Endothelial cell (in vitro differentiated cells): ENCODE results near the gene KRT6C. TPM values are rescaled to one million over a fixed set of nuclear protein-coding genes. Genes with fewer than 3 reads are reported as not detected.

Source experiments
- DNase-seq: peaks from one replicate; pipeline ENCODE4 v3.0.0; 2021; ENCODE audit warnings: low spot score
- H3K27ac Mint-ChIP-seq: one replicate; pipeline ENCODE4 v1.8.0; 2021; ENCODE audit warnings: mixed read lengths, inconsistent platforms; ENCODE audit not compliant: unreplicated experiment
- H3K27me3 Mint-ChIP-seq: one replicate; pipeline ENCODE4 v1.8.0; 2021; ENCODE audit warnings: mild to moderate bottlenecking, moderate library complexity, mixed read lengths, inconsistent platforms; ENCODE audit not compliant: unreplicated experiment
- H3K36me3 Mint-ChIP-seq: one replicate; pipeline ENCODE4 v1.8.0; 2021; ENCODE audit warnings: mild to moderate bottlenecking, low read depth, mixed read lengths, inconsistent platforms; ENCODE audit not compliant: unreplicated experiment
- H3K4me1 Mint-ChIP-seq: one replicate; pipeline ENCODE4 v1.8.0; 2021; ENCODE audit warnings: mild to moderate bottlenecking, mixed read lengths, inconsistent platforms; ENCODE audit not compliant: unreplicated experiment
- H3K4me3 Mint-ChIP-seq: one replicate; pipeline ENCODE4 v1.8.0; 2021; ENCODE audit warnings: mild to moderate bottlenecking, mixed read lengths, inconsistent platforms; ENCODE audit not compliant: unreplicated experiment
- H3K9me3 Mint-ChIP-seq: one replicate; pipeline ENCODE4 v1.8.0; 2021; ENCODE audit warnings: mixed read lengths, inconsistent platforms; ENCODE audit not compliant: unreplicated experiment
- CTCF ChIP-seq: fragments of 200-600 bp; sonication (generic); IDR thresholded peaks from one replicate; pipeline ENCODE4 v1.5.0; 2021; ENCODE audit warnings: antibody characterized with exemption; ENCODE audit not compliant: unreplicated experiment
- long read RNA-seq: library from polyadenylated mRNA; unstranded; transcript quantifications from one replicate; pipeline ENCODE4 v2.0.0, GENCODE V29; 2020; ENCODE audit not compliant: unreplicated experiment
- total RNA-seq: library from RNA; stranded (reverse); fragmentation: NEBNext Ultra II Directional; extraction: Animal tissue kit (Norgen Biotek cat#: 25700); gene quantifications from one replicate; pipeline ENCODE4 v1.2.1, GENCODE V29; 2021; ENCODE audit not compliant: unreplicated experiment

Gene KRT6C
- not detected for total RNA-seq
- long read RNA-seq: 0 reads

- no peaks in the 10 kb centered on the region for H3K9me3 Mint-ChIP-seq
- no peaks in the 10 kb centered on the region for H3K27me3 Mint-ChIP-seq
- no peak within 1 kb of the TSS for H3K4me3 Mint-ChIP-seq
- no peak for TF ChIP-seq CTCF
- no peak within 1 kb of the TSS for H3K27ac Mint-ChIP-seq
- H3K4me1 Mint-ChIP-seq: no peaks in the 10 kb centered on the region
- no peak for DNase-seq
- H3K36me3 Mint-ChIP-seq: no peaks in the 10 kb centered on the region
Observed at GRCh38 chr12:52473768-52474167, at the start of gene KRT6C. TSS of gene KRT6C (minus strand) at chr12:52473805. CDS start at chr12:52473737, 68 bp downstream.

- Mint-ChIP-seq H3K9me3 (no peaks in the 10 kb centered on the region), H3K27ac (no peak overlapping the region), H3K36me3 (no peaks in the 10 kb centered on the region), H3K4me1 (no peaks in the 10 kb centered on the region), H3K4me3 (no peak overlapping the region), H3K27me3 (no peaks in the 10 kb centered on the region)
- no peak for DNase-seq
- TF ChIP-seq CTCF: no peak
Observed at GRCh38 chr12:52522346-52523011, 48.9 kb upstream of the KRT6C start.

GRCh38 chr12:52521568-52522266 lies 48.1 kb upstream of the KRT6C start:
- TF ChIP-seq CTCF: no peak
- Mint-ChIP-seq H3K27me3 (no peaks in the 10 kb centered on the region), H3K36me3 (no peaks in the 10 kb centered on the region), H3K4me1 (no peaks in the 10 kb centered on the region), H3K9me3 (no peaks in the 10 kb centered on the region), H3K4me3 (no peak overlapping the region), H3K27ac (no peak overlapping the region)
- no peak for DNase-seq

GRCh38 chr12:52521175-52521567 lies 47.6 kb upstream of the KRT6C start:
- no peaks in the 10 kb centered on the region for H3K4me1 Mint-ChIP-seq
- TF ChIP-seq CTCF: no peak
- no peak overlapping the region for H3K4me3 Mint-ChIP-seq
- no peaks in the 10 kb centered on the region for H3K36me3 Mint-ChIP-seq
- no peak overlapping the region for H3K27ac Mint-ChIP-seq
- no peaks in the 10 kb centered on the region for H3K27me3 Mint-ChIP-seq
- no peaks in the 10 kb centered on the region for H3K9me3 Mint-ChIP-seq
- DNase-seq: peak; percentile 1
